ENCODE measurements around the gene SLC18B1. TPM values are rescaled to one million over a fixed set of nuclear protein-coding genes. Genes with fewer than 3 reads are reported as not detected.
A peak's percentile ranks its signal among the peaks of the same experiment; 100 is the strongest.

SLC18B1 gene
- total RNA-seq, 1 donor from 2014 or later = 3.8 TPM

- intact Hi-C loops (cut with micrococcal nuclease) = loop anchor here (1.0 to 10.0 kb wide), 7 partner anchors 17 to 1188 kb away; partner anchors contain the start of genes MED23, SLC18B1, STX7 and TBPL1
- Mint-ChIP-seq H3K4me3 (peak overlapping the region; percentile 99), H3K4me1 (peaks cover 54% of the 10 kb centered on the region), H3K27ac (peak overlapping the region; percentile 100), H3K36me3 (ENCODE audit: low read depth) (peaks cover 57% of the 10 kb centered on the region), H3K9me3 (no peaks in the 10 kb centered on the region), H3K27me3 (peaks cover 8% of the 10 kb centered on the region)
- no peak for DNase-seq
These were observed 16.5 kb upstream of the SLC18B1 start for GRCh38 chr6:132814716-132815570.

GRCh38 chr6:132813173-132813856 is 14.9 kb upstream of the SLC18B1 start:
- peak overlapping the region; percentile 99 for H3K4me3 Mint-ChIP-seq
- H3K4me1 Mint-ChIP-seq = peaks cover 41% of the 10 kb centered on the region
- peak overlapping the region; percentile 100 for H3K27ac Mint-ChIP-seq
- intact Hi-C loops (cut with micrococcal nuclease) = loop anchor here (2.0 to 10.0 kb wide), 4 partner anchors 49 to 1186 kb away; partner anchors contain the start of genes MED23 and TBPL1
- DNase-seq = peak; percentile 80
- peaks cover 16% of the 10 kb centered on the region for H3K27me3 Mint-ChIP-seq
- peaks cover 41% of the 10 kb centered on the region for H3K36me3 Mint-ChIP-seq (ENCODE audit: low read depth)
- no peaks in the 10 kb centered on the region for H3K9me3 Mint-ChIP-seq

- intact Hi-C loops (cut with micrococcal nuclease) = loop anchor here (2.0 to 10.0 kb wide), 4 partner anchors 48 to 1185 kb away; partner anchors contain the start of genes MED23 and TBPL1
- H3K9me3 Mint-ChIP-seq = no peaks in the 10 kb centered on the region
- H3K36me3 Mint-ChIP-seq (ENCODE audit: low read depth) = peaks cover 36% of the 10 kb centered on the region
- peak overlapping the region; percentile 99 for H3K4me3 Mint-ChIP-seq
- H3K27me3 Mint-ChIP-seq = peaks cover 21% of the 10 kb centered on the region
- H3K4me1 Mint-ChIP-seq = peaks cover 36% of the 10 kb centered on the region
- DNase-seq = peak; percentile 78
- peak overlapping the region; percentile 100 for H3K27ac Mint-ChIP-seq
These were observed 14.3 kb upstream of the SLC18B1 start for GRCh38 chr6:132812756-132813172.

GRCh38 chr6:132812255-132812732 is 13.9 kb upstream of the SLC18B1 start:
- Mint-ChIP-seq H3K4me1 (peaks cover 32% of the 10 kb centered on the region), H3K27ac (peak overlapping the region; percentile 100), H3K27me3 (peaks cover 24% of the 10 kb centered on the region), H3K4me3 (peak overlapping the region; percentile 99), H3K9me3 (no peaks in the 10 kb centered on the region), H3K36me3 (ENCODE audit: low read depth) (peaks cover 31% of the 10 kb centered on the region)
- intact Hi-C loops (cut with micrococcal nuclease) = loop anchor here (2.0 to 10.0 kb wide), 4 partner anchors 47 to 1185 kb away; partner anchors contain the start of genes MED23 and TBPL1
- DNase-seq = no peak

GRCh38 chr6:132811276-132811675 is 12.8 kb upstream of the SLC18B1 start:
- Mint-ChIP-seq H3K4me1 (peaks cover 25% of the 10 kb centered on the region), H3K36me3 (ENCODE audit: low read depth) (peaks cover 22% of the 10 kb centered on the region), H3K9me3 (no peaks in the 10 kb centered on the region), H3K27ac (no peak overlapping the region), H3K4me3 (no peak overlapping the region), H3K27me3 (peaks cover 27% of the 10 kb centered on the region)
- DNase-seq = no peak
- intact Hi-C loops (cut with micrococcal nuclease) = loop anchor here (5.0 to 10.0 kb wide), 3 partner anchors 456 to 1184 kb away; partner anchors contain the start of genes MED23 and TBPL1

- H3K9me3 Mint-ChIP-seq = peaks cover 10% of the 10 kb centered on the region
- H3K4me3 Mint-ChIP-seq = no peak overlapping the region
- no peaks in the 10 kb centered on the region for H3K4me1 Mint-ChIP-seq
- H3K27ac Mint-ChIP-seq = no peak overlapping the region
- H3K27me3 Mint-ChIP-seq = peaks cover 35% of the 10 kb centered on the region
- intact Hi-C loops (cut with micrococcal nuclease) = no loop called here
- no peaks in the 10 kb centered on the region for H3K36me3 Mint-ChIP-seq (ENCODE audit: low read depth)
- no peak for DNase-seq
These were observed 7.1 kb upstream of the SLC18B1 start for GRCh38 chr6:132805548-132805947.

GRCh38 chr6:132804251-132804650 is 5.8 kb upstream of the SLC18B1 start:
- no peak overlapping the region for H3K27ac Mint-ChIP-seq
- H3K27me3 Mint-ChIP-seq = peaks cover 28% of the 10 kb centered on the region
- intact Hi-C loops (cut with micrococcal nuclease) = no loop called here
- H3K9me3 Mint-ChIP-seq = peaks cover 10% of the 10 kb centered on the region
- H3K36me3 Mint-ChIP-seq (ENCODE audit: low read depth) = no peaks in the 10 kb centered on the region
- DNase-seq = no peak
- no peak overlapping the region for H3K4me3 Mint-ChIP-seq
- no peaks in the 10 kb centered on the region for H3K4me1 Mint-ChIP-seq

GRCh38 chr6:132800656-132801055 is 2.2 kb upstream of the SLC18B1 start:
- Mint-ChIP-seq H3K36me3 (ENCODE audit: low read depth) (no peaks in the 10 kb centered on the region), H3K4me3 (no peak overlapping the region), H3K9me3 (peaks cover 10% of the 10 kb centered on the region), H3K4me1 (peaks cover 4% of the 10 kb centered on the region), H3K27me3 (peaks cover 12% of the 10 kb centered on the region), H3K27ac (no peak overlapping the region)
- no peak for DNase-seq
- intact Hi-C loops (cut with micrococcal nuclease) = no loop called here

- intact Hi-C loops (cut with micrococcal nuclease) = loop anchor here (1.0 kb wide), 3 partner anchors 15 to 268 kb away; partner anchors contain the start of gene RPS12
- H3K36me3 Mint-ChIP-seq (ENCODE audit: low read depth) = no peaks in the 10 kb centered on the region
- no peak overlapping the region for H3K27ac Mint-ChIP-seq
- peaks cover 7% of the 10 kb centered on the region for H3K4me1 Mint-ChIP-seq
- no peaks in the 10 kb centered on the region for H3K9me3 Mint-ChIP-seq
- H3K27me3 Mint-ChIP-seq = peaks cover 5% of the 10 kb centered on the region
- DNase-seq = peak; percentile 88
- peak overlapping the region; percentile 92 for H3K4me3 Mint-ChIP-seq
These were observed 567 bp upstream of the SLC18B1 start for GRCh38 chr6:132798869-132799538.

GRCh38 chr6:132795461-132795860 is 3.0 kb downstream of the SLC18B1 start:
- Mint-ChIP-seq H3K4me3 (no peak overlapping the region), H3K27ac (no peak overlapping the region), H3K36me3 (ENCODE audit: low read depth) (peaks cover 1% of the 10 kb centered on the region), H3K27me3 (no peaks in the 10 kb centered on the region), H3K4me1 (peaks cover 7% of the 10 kb centered on the region), H3K9me3 (no peaks in the 10 kb centered on the region)
- intact Hi-C loops (cut with micrococcal nuclease) = no loop called here
- no peak for DNase-seq

- no peaks in the 10 kb centered on the region for H3K27me3 Mint-ChIP-seq
- H3K4me1 Mint-ChIP-seq = peaks cover 4% of the 10 kb centered on the region
- intact Hi-C loops (cut with micrococcal nuclease) = no loop called here
- no peak overlapping the region for H3K27ac Mint-ChIP-seq
- H3K36me3 Mint-ChIP-seq (ENCODE audit: low read depth) = peaks cover 3% of the 10 kb centered on the region
- no peaks in the 10 kb centered on the region for H3K9me3 Mint-ChIP-seq
- H3K4me3 Mint-ChIP-seq = no peak overlapping the region
- DNase-seq = no peak
These were observed 5.9 kb downstream of the SLC18B1 start for GRCh38 chr6:132792510-132792909.

GRCh38 chr6:132790450-132790849 is 8.0 kb downstream of the SLC18B1 start:
- no peaks in the 10 kb centered on the region for H3K9me3 Mint-ChIP-seq
- H3K27me3 Mint-ChIP-seq = no peaks in the 10 kb centered on the region
- peaks cover 8% of the 10 kb centered on the region for H3K36me3 Mint-ChIP-seq (ENCODE audit: low read depth)
- H3K4me1 Mint-ChIP-seq = peaks cover 3% of the 10 kb centered on the region
- no peak overlapping the region for H3K4me3 Mint-ChIP-seq
- no peak overlapping the region for H3K27ac Mint-ChIP-seq
- DNase-seq = no peak
- intact Hi-C loops (cut with micrococcal nuclease) = no loop called here

- no peaks in the 10 kb centered on the region for H3K9me3 Mint-ChIP-seq
- H3K27ac Mint-ChIP-seq = no peak overlapping the region
- intact Hi-C loops (cut with micrococcal nuclease) = no loop called here
- H3K27me3 Mint-ChIP-seq = no peaks in the 10 kb centered on the region
- H3K4me1 Mint-ChIP-seq = peaks cover under 1% of the 10 kb centered on the region
- DNase-seq = no peak
- H3K4me3 Mint-ChIP-seq = no peak overlapping the region
- peaks cover 8% of the 10 kb centered on the region for H3K36me3 Mint-ChIP-seq (ENCODE audit: low read depth)
These were observed 9.1 kb downstream of the SLC18B1 start for GRCh38 chr6:132789396-132789776.
